Kidney epithelial cell (primary cell): ENCODE measurements around the gene CDH22. TPM values are rescaled to one million over a fixed set of nuclear protein-coding genes. Genes with fewer than 3 reads are reported as not detected.

Experiments used
- DNase-seq: peaks from one replicate; pipeline ENCODE4 v3.0.0-alpha.2; 2010; ENCODE audit warnings: low read depth
- H3K27me3 ChIP-seq: 2 replicates; pipeline ENCODE4 v1.6.0; 2011; ENCODE audit warnings: low read length; ENCODE audit not compliant: control insufficient read depth, insufficient read depth
- H3K36me3 ChIP-seq: 2 replicates; pipeline ENCODE4 v1.5.1; 2011; ENCODE audit warnings: low read length; ENCODE audit not compliant: control insufficient read depth, insufficient read depth
- H3K4me3 ChIP-seq: 2 replicates; pipeline ENCODE4 v1.5.1; 2011; ENCODE audit warnings: low read depth, mild to moderate bottlenecking, control low read depth, low read length
- total RNA-seq: library from RNA; depleted of rRNA; stranded (reverse); fragments of >200 nt; gene quantifications from 2 replicates; pipeline ENCODE4 v1.2.3, GENCODE V29; 2015
- TF ChIP-seq, protein P1 (sequence below): IDR thresholded peaks from 2 replicates; pipeline ENCODE4 v1.5.1; 2011; ENCODE audit warnings: mild to moderate bottlenecking, moderate library complexity, low read length, control low read depth, inconsistent platforms; ENCODE audit not compliant: insufficient read depth, poor library complexity, severe bottlenecking

Gene CDH22
- not detected in 2 replicates for total RNA-seq

DNA sequence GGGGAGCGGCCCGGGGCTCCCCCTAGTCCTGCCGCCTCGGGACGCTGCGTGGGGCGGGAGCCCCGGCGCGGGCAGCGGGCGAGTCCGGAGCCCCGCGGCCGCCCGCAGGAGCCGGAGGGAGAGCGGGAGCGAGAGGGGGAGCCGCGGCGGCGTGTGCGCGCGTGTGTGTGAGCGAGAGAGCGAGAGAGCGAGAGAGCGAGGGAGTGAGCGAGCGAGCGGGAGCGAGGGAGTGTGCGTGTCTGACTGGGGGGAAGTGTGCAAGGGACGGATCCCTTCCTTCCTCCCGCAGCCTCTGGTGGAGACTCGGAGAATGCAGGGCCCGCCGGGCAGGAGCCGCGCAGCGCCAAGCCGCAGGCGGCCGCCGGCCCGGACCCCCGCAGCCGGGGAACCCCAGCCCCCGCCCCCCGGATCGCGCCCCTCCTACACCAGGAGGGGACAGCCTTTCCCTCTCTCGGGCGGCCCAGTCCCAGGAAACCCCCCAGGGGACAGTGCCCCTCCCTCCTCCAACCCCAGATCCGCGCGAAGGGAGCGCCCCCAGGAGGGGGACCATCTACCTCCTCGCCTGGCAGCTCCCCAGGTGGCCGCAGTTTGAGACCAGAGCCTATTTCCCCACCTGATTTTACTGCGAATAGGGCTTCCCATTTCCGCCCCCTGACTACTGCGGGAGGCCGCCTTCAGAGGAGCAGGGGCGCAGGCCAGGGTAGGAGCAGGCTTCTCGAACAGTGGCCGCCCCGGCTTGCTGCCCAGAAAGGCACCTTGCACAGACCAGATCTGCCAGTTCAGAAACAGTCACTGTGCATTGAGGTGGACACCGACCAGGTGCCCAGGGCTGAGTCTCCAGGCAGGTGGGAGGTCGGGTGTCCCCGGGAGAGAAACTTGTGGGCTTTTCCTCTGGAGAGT is at the start of gene CDH22:
Gene CDH22, minus strand, starts transcription at position 241 of the 900 bp plus-strand sequence. CDS start 57,204 bp downstream, outside the sequence.
- DNase-seq, result no peak
- peaks cover 81% of the 10 kb centered on the region for H3K27me3 ChIP-seq
- no peak within 1 kb of the TSS for H3K4me3 ChIP-seq
- TF ChIP-seq, protein P1, sequence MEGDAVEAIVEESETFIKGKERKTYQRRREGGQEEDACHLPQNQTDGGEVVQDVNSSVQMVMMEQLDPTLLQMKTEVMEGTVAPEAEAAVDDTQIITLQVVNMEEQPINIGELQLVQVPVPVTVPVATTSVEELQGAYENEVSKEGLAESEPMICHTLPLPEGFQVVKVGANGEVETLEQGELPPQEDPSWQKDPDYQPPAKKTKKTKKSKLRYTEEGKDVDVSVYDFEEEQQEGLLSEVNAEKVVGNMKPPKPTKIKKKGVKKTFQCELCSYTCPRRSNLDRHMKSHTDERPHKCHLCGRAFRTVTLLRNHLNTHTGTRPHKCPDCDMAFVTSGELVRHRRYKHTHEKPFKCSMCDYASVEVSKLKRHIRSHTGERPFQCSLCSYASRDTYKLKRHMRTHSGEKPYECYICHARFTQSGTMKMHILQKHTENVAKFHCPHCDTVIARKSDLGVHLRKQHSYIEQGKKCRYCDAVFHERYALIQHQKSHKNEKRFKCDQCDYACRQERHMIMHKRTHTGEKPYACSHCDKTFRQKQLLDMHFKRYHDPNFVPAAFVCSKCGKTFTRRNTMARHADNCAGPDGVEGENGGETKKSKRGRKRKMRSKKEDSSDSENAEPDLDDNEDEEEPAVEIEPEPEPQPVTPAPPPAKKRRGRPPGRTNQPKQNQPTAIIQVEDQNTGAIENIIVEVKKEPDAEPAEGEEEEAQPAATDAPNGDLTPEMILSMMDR, result peak; percentile 12
- H3K36me3 ChIP-seq, result no peaks in the 10 kb centered on the region

- Histone ChIP-seq H3K36me3 (peaks cover 1% of the 10 kb centered on the region), H3K4me3 (no peak overlapping the region), H3K27me3 (no peaks in the 10 kb centered on the region)
- DNase-seq, result no peak
- TF ChIP-seq, protein P1, result no peak
Measured at GRCh38 chr20:46357030-46357514, 48.8 kb upstream of the CDH22 start.

- peaks cover 1% of the 10 kb centered on the region for H3K36me3 ChIP-seq
- DNase-seq, result no peak
- TF ChIP-seq, protein P1, result no peak
- no peaks in the 10 kb centered on the region for H3K27me3 ChIP-seq
- no peak overlapping the region for H3K4me3 ChIP-seq
Measured at GRCh38 chr20:46356195-46357029, 48.1 kb upstream of the CDH22 start.

- Histone ChIP-seq H3K27me3 (no peaks in the 10 kb centered on the region), H3K36me3 (peaks cover 1% of the 10 kb centered on the region), H3K4me3 (no peak overlapping the region)
- TF ChIP-seq, protein P1, result no peak
- DNase-seq, result no peak
Measured at GRCh38 chr20:46355778-46356177, 47.5 kb upstream of the CDH22 start.

DNA sequence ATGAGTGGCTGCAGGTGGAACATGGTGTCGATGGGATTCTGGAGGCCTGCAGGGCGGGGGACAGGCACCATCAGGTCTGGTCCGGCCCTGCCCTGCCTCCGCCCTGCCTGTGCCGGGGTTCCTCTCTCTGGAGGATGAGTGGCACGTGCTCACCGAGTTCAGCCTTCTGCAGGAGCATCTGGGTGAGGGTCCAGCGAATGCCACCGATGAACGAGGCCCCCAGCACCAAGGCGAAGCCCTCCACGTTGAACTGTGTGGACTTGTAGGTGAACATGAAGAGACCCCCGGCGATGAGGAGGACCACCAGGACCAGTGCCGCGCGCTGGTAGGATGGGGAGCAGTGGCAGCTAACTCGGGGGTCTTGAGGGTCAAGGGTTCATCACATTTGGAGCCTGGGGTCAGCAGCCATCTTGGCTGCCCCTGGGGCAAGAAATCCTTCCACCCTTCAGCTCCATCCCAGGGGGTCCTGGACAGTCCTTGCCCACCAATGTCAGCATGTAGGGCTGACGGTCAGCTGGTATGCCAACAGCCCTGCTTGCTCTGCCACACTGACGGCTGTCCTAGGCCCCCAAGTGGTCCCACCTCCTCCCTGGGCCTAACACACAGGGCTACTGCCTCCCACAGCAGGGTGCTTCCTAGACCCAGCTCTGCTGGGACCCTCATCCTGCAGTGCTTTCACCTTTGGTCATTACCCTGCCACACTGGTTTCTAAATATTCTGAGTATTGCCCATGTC is 46.8 kb upstream of the CDH22 start:
- no peak for DNase-seq
- TF ChIP-seq, protein P1, result no peak

More for the DNA sequence above, 46.8 kb upstream of the CDH22 start:
- H3K4me3 ChIP-seq, result no peak overlapping the region
- H3K27me3 ChIP-seq, result no peaks in the 10 kb centered on the region
- H3K36me3 ChIP-seq, result peaks cover 1% of the 10 kb centered on the region
